Inferior parietal cortex (tissue), 1 donor: ENCODE results near the gene BEAN1.

Experiments used
- DNase-seq: peaks from one replicate; pipeline ENCODE4 v3.0.0-alpha.2; 2016; ENCODE audit errors: extremely low spot score

The BEAN1 gene

GRCh38 chr16:66419527-66419926 lies 7.6 kb upstream of the BEAN1 start:
- no peak for DNase-seq

- DNase-seq = no peak
Measured at GRCh38 chr16:66420396-66420795, 6.7 kb upstream of the BEAN1 start.

GRCh38 chr16:66421891-66422290 lies 5.2 kb upstream of the BEAN1 start:
- no peak for DNase-seq

GRCh38 chr16:66422366-66422765 lies 4.7 kb upstream of the BEAN1 start:
- DNase-seq = no peak

- no peak for DNase-seq
Measured at GRCh38 chr16:66423177-66423576, 3.9 kb upstream of the BEAN1 start.

GRCh38 chr16:66425651-66426050 lies 1.4 kb upstream of the BEAN1 start:
- DNase-seq = no peak

GRCh38 chr16:66426112-66427035 lies 721 bp upstream of the BEAN1 start:
- no peak for DNase-seq

GRCh38 chr16:66427871-66428681 lies 981 bp downstream of the BEAN1 start:
- DNase-seq = no peak

GRCh38 chr16:66428682-66429251 lies 1.7 kb downstream of the BEAN1 start:
- no peak for DNase-seq

GRCh38 chr16:66429290-66429962 lies 2.3 kb downstream of the BEAN1 start:
- DNase-seq = no peak

GRCh38 chr16:66430214-66430613 lies 3.1 kb downstream of the BEAN1 start:
- no peak for DNase-seq

GRCh38 chr16:66431760-66432159 lies 4.7 kb downstream of the BEAN1 start:
- DNase-seq = no peak

- no peak for DNase-seq
Measured at GRCh38 chr16:66432429-66432828, 5.3 kb downstream of the BEAN1 start.

- DNase-seq = no peak
Measured at GRCh38 chr16:66434619-66435430, 7.7 kb downstream of the BEAN1 start.

GRCh38 chr16:66435896-66436295 lies 8.8 kb downstream of the BEAN1 start:
- DNase-seq = no peak

GRCh38 chr16:66437391-66437945 lies 10.4 kb downstream of the BEAN1 start:
- no peak for DNase-seq

- DNase-seq = no peak
Measured at GRCh38 chr16:66438536-66438935, 11.4 kb downstream of the BEAN1 start.

GRCh38 chr16:66439051-66439730 lies 12.1 kb downstream of the BEAN1 start:
- DNase-seq = no peak

GRCh38 chr16:66440271-66440802 lies 13.2 kb downstream of the BEAN1 start:
- DNase-seq = no peak

- DNase-seq = no peak
Measured at GRCh38 chr16:66440970-66441369, 13.9 kb downstream of the BEAN1 start.
